ENCODE results near the gene LMO4.

LMO4 gene

GRCh38 chr1:87359586-87359985, 30.9 kb downstream of the LMO4 start:
- Histone ChIP-seq H3K4me1 (ENCODE audit: insufficient read depth, low read length) (no peaks in the 10 kb centered on the region), H3K36me3 (ENCODE audit: insufficient read depth, low read length) (no peaks in the 10 kb centered on the region), H3K9me3 (ENCODE audit: control insufficient read depth, insufficient read depth, low read length) (no peaks in the 10 kb centered on the region), H3K9ac (ENCODE audit: low read depth, low read length) (no peak overlapping the region)

- Histone ChIP-seq H3K9ac (ENCODE audit: low read depth, low read length) (no peak overlapping the region), H3K36me3 (ENCODE audit: insufficient read depth, low read length) (no peaks in the 10 kb centered on the region), H3K4me1 (ENCODE audit: insufficient read depth, low read length) (no peaks in the 10 kb centered on the region), H3K9me3 (ENCODE audit: control insufficient read depth, insufficient read depth, low read length) (no peaks in the 10 kb centered on the region)
Observed at GRCh38 chr1:87362063-87362833, 33.6 kb downstream of the LMO4 start.

- H3K4me1 ChIP-seq (ENCODE audit: insufficient read depth, low read length), result no peaks in the 10 kb centered on the region
- no peak overlapping the region for H3K9ac ChIP-seq (ENCODE audit: low read depth, low read length)
- no peaks in the 10 kb centered on the region for H3K9me3 ChIP-seq (ENCODE audit: control insufficient read depth, insufficient read depth, low read length)
- no peaks in the 10 kb centered on the region for H3K36me3 ChIP-seq (ENCODE audit: insufficient read depth, low read length)
Observed at GRCh38 chr1:87362834-87363426, 34.2 kb downstream of the LMO4 start.

GRCh38 chr1:87367549-87367948, 38.9 kb downstream of the LMO4 start:
- no peaks in the 10 kb centered on the region for H3K9me3 ChIP-seq (ENCODE audit: control insufficient read depth, insufficient read depth, low read length)
- H3K36me3 ChIP-seq (ENCODE audit: insufficient read depth, low read length), result no peaks in the 10 kb centered on the region
- H3K9ac ChIP-seq (ENCODE audit: low read depth, low read length), result no peak overlapping the region
- peaks cover 9% of the 10 kb centered on the region for H3K4me1 ChIP-seq (ENCODE audit: insufficient read depth, low read length)

GRCh38 chr1:87368907-87369306, 40.2 kb downstream of the LMO4 start:
- Histone ChIP-seq H3K9me3 (ENCODE audit: control insufficient read depth, insufficient read depth, low read length) (no peaks in the 10 kb centered on the region), H3K36me3 (ENCODE audit: insufficient read depth, low read length) (no peaks in the 10 kb centered on the region), H3K4me1 (ENCODE audit: insufficient read depth, low read length) (peaks cover 9% of the 10 kb centered on the region), H3K9ac (ENCODE audit: low read depth, low read length) (no peak overlapping the region)

- H3K9me3 ChIP-seq (ENCODE audit: control insufficient read depth, insufficient read depth, low read length), result no peaks in the 10 kb centered on the region
- H3K4me1 ChIP-seq (ENCODE audit: insufficient read depth, low read length), result peaks cover 9% of the 10 kb centered on the region
- H3K9ac ChIP-seq (ENCODE audit: low read depth, low read length), result no peak overlapping the region
- no peaks in the 10 kb centered on the region for H3K36me3 ChIP-seq (ENCODE audit: insufficient read depth, low read length)
Observed at GRCh38 chr1:87369736-87370478, 41.2 kb downstream of the LMO4 start.

- H3K4me1 ChIP-seq (ENCODE audit: insufficient read depth, low read length), result peaks cover 9% of the 10 kb centered on the region
Observed at GRCh38 chr1:87370544-87370943, 41.9 kb downstream of the LMO4 start.

GRCh38 chr1:87379306-87379705, 50.6 kb downstream of the LMO4 start:
- H3K9me3 ChIP-seq (ENCODE audit: control insufficient read depth, insufficient read depth, low read length), result peaks cover 7% of the 10 kb centered on the region; the same call in 1 of the 2 replicates
- H3K36me3 ChIP-seq (ENCODE audit: insufficient read depth, low read length), result no peaks in the 10 kb centered on the region
- H3K4me1 ChIP-seq (ENCODE audit: insufficient read depth, low read length), result no peaks in the 10 kb centered on the region
- H3K9ac ChIP-seq (ENCODE audit: low read depth, low read length), result no peak overlapping the region

More at GRCh38 chr1:87370544-87370943, 41.9 kb downstream of the LMO4 start:
- Histone ChIP-seq H3K9me3 (ENCODE audit: control insufficient read depth, insufficient read depth, low read length) (no peaks in the 10 kb centered on the region), H3K36me3 (ENCODE audit: insufficient read depth, low read length) (no peaks in the 10 kb centered on the region), H3K9ac (ENCODE audit: low read depth, low read length) (no peak overlapping the region)

- Histone ChIP-seq H3K4me1 (ENCODE audit: insufficient read depth, low read length) (no peaks in the 10 kb centered on the region), H3K9ac (ENCODE audit: low read depth, low read length) (no peak overlapping the region), H3K36me3 (ENCODE audit: insufficient read depth, low read length) (no peaks in the 10 kb centered on the region), H3K9me3 (ENCODE audit: control insufficient read depth, insufficient read depth, low read length) (peaks cover 5% of the 10 kb centered on the region; the same call in 1 of the 2 replicates)
Observed at GRCh38 chr1:87386217-87386790, 57.6 kb downstream of the LMO4 start.

GRCh38 chr1:87388411-87388810, 59.7 kb downstream of the LMO4 start:
- no peaks in the 10 kb centered on the region for H3K36me3 ChIP-seq (ENCODE audit: insufficient read depth, low read length)
- no peak overlapping the region for H3K9ac ChIP-seq (ENCODE audit: low read depth, low read length)
- H3K9me3 ChIP-seq (ENCODE audit: control insufficient read depth, insufficient read depth, low read length), result peaks cover 5% of the 10 kb centered on the region; the same call in 1 of the 2 replicates
- H3K4me1 ChIP-seq (ENCODE audit: insufficient read depth, low read length), result no peaks in the 10 kb centered on the region

GRCh38 chr1:87389011-87389410, 60.3 kb downstream of the LMO4 start:
- Histone ChIP-seq H3K9ac (ENCODE audit: low read depth, low read length) (no peak overlapping the region), H3K36me3 (ENCODE audit: insufficient read depth, low read length) (no peaks in the 10 kb centered on the region), H3K4me1 (ENCODE audit: insufficient read depth, low read length) (no peaks in the 10 kb centered on the region), H3K9me3 (ENCODE audit: control insufficient read depth, insufficient read depth, low read length) (peaks cover 5% of the 10 kb centered on the region; the same call in 1 of the 2 replicates)

GRCh38 chr1:87389546-87389945, 60.9 kb downstream of the LMO4 start:
- no peaks in the 10 kb centered on the region for H3K36me3 ChIP-seq (ENCODE audit: insufficient read depth, low read length)
- no peaks in the 10 kb centered on the region for H3K4me1 ChIP-seq (ENCODE audit: insufficient read depth, low read length)
- H3K9me3 ChIP-seq (ENCODE audit: control insufficient read depth, insufficient read depth, low read length), result peaks cover 5% of the 10 kb centered on the region; the same call in 1 of the 2 replicates
- H3K9ac ChIP-seq (ENCODE audit: low read depth, low read length), result no peak overlapping the region

- H3K4me1 ChIP-seq (ENCODE audit: insufficient read depth, low read length), result no peaks in the 10 kb centered on the region
- H3K36me3 ChIP-seq (ENCODE audit: insufficient read depth, low read length), result no peaks in the 10 kb centered on the region
- peaks cover 5% of the 10 kb centered on the region; the same call in 1 of the 2 replicates for H3K9me3 ChIP-seq (ENCODE audit: control insufficient read depth, insufficient read depth, low read length)
- H3K9ac ChIP-seq (ENCODE audit: low read depth, low read length), result no peak overlapping the region
Observed at GRCh38 chr1:87392248-87393192, 63.8 kb downstream of the LMO4 start.

Data from ES-I3 (cell line).